Measurements from ENCODE around the gene IDUA. TPM values are rescaled to one million over a fixed set of nuclear protein-coding genes. Genes with fewer than 3 reads are reported as not detected.

The IDUA gene
- total RNA-seq, 1 donor from 2014 or later, result 9.5 TPM

- DNase-seq (ENCODE audit: low read depth in 2 of 2), result no peak
Measured at GRCh38 chr4:956531-957230, 30.2 kb upstream of the IDUA start.

GRCh38 chr4:957231-957580, 29.6 kb upstream of the IDUA start:
- no peak for DNase-seq (ENCODE audit: low read depth in 2 of 2)

- no peak for DNase-seq (ENCODE audit: low read depth in 2 of 2)
Measured at GRCh38 chr4:957581-958313, 29.1 kb upstream of the IDUA start.

- DNase-seq (ENCODE audit: low read depth in 2 of 2), result no peak
Measured at GRCh38 chr4:958314-958665, 28.6 kb upstream of the IDUA start.

DNA sequence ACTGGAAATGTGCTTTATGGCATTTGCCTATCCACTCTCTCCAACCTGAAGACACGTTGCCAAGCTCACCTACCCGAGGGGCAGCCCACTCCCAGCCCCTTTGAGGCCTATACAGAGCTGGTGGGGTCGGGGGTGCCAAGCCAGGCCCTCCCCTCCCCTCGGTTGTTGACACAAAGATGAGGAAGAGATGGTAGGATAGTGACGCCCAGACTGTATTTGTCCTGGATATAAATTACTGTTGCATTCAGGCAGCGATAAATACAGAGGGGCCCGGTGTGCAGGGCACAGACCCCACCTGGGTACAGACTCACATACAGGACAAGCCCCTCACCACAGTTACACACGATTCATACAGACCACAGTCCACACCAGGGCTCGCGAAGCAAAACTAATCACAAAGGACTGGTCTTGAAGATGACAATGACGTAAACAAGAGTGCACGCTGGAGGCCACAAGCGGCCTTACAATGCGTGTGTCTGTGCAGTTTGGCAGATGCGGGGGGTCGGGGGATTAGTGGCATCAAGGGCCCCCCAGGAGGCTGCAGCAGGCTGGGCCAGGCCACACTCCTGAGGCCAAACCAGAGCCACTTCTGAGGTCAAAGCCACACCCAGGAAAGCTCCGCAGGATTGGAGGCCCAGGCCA, 28.0 kb upstream of the IDUA start:
- DNase-seq (ENCODE audit: low read depth in 2 of 2), result no peak

DNA sequence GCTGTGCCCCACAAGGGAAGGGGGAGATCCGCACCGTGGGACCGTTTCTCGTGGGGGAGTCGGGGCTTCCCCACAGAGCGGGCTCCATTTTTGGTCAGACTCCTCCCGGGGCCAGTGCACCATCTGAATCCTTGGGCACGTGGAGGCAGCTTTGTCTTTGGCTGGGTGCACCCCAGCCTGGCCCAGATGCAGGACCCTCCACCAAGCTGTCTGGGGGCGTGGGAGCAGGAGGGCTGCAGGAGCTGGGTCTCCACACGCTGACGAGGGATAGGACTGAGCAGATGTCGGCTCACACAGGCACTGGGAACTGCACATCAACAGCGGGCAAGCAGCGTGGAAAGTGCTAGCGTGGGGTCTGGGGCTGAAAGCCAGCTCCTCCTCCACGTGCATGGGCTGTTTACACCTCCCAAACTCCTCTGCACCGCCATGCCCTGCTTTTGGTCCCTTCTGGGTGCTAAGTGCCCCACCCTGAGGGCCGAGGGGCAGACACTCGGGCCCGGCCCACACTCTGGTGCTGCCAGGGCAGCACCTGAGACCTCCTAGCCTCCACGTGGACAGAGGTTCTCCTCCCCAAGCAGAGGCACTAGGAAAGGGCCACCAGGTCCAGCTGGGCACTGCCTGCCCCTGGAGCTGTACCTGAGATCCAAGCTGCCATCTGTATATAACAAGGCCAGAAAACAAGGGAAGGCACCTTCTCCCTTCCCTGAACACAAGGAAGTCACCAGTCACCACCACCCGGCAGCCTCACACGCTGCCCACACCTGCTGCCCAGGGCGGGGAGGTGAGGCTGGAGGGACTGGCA, 27.3 kb upstream of the IDUA start:
- no peak for DNase-seq (ENCODE audit: low read depth in 2 of 2)

GRCh38 chr4:960140-960635, 26.7 kb upstream of the IDUA start:
- no peak for DNase-seq (ENCODE audit: low read depth in 2 of 2)

DNA sequence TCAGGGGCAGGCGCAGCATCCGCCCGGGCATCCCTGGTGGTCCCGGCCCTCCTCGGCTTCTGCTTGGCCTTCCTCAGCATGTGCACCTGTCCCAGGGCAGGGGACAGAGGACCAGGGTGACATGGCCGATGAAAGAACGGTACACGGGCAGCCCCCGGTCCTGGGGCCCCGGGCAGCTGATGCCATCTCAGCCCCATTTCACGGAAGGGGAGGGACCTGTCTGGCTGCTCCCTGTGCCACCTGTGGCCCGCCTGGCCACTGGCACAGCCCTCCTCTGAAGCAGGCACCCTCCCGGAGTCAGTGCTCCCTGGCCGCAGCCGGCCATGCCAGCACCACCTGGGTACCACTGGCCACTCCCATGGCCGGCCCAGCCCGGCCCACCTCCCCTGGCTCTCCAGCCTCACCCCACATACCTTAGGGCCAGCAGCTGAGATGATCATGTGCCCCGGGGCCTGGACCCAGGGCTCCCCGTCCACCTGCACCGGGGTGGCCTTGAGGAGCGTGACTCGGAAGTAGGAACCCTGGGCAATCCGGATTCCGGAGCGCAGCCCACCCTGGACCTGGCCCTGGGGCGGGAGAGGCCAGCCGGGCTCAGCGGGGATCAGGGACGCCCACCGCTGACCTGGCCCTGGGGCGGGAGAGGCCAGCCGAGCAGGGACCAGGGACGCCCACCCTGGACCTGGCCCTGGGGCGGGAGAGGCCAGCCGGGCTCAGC, 26.1 kb upstream of the IDUA start:
- DNase-seq (ENCODE audit: low read depth in 2 of 2), result no peak

GRCh38 chr4:961351-962230, 25.3 kb upstream of the IDUA start:
- DNase-seq (ENCODE audit: low read depth in 2 of 2), result no peak

GRCh38 chr4:962231-963208, 24.3 kb upstream of the IDUA start:
- no peak for DNase-seq (ENCODE audit: low read depth in 2 of 2)

DNA sequence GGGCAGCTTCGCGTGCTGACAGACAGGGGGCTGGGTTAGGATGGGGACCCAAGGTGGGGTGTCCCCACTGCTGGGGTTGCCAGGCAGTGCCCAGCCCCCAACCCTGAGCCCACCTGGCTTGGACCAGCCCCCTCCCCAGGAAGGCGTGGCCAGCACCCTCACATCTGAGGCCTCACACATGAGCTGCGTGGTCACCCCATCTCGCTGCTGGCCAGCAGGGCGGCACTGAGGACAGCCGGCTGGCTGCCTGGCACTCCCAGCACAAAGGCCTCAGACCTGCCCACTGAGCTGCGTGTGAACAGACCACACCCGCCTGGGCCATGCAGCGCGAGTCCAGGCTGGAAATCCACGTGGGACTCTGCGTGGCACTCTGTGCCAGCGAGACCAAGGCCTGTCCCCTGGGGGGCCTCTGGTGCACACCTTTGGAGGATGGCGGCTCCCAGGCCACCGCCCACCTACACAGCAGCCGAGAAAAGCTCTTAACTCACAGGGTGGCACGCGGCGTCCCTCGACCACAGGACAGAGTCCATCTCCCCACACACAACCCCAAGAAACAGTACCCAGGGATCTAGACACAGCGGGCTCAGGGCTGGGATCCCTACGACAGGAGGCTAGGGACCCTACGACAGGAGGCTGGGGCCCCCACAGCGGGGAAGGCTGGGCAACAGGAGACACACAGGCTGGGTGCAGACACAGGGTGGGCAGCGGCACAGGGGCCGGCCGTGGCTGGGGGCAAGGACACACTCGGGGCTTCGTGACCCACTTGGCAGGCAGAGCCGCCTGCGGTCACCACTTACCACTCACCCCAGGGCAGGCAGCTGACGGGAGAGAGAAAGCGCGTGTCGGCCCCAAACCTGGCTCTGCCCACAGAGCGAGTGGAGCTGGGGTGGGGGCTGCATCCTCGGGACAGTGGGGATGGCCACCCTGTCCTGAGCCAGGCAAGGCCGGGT, 23.3 kb upstream of the IDUA start:
- no peak for DNase-seq (ENCODE audit: low read depth in 2 of 2)

GRCh38 chr4:964346-965025, 22.4 kb upstream of the IDUA start:
- DNase-seq (ENCODE audit: low read depth in 2 of 2), result no peak

GRCh38 chr4:965048-965765, 21.6 kb upstream of the IDUA start:
- DNase-seq (ENCODE audit: low read depth in 2 of 2), result no peak

GRCh38 chr4:965766-966134, 21.1 kb upstream of the IDUA start:
- DNase-seq (ENCODE audit: low read depth in 2 of 2), result no peak

- DNase-seq (ENCODE audit: low read depth in 2 of 2), result no peak
Measured at GRCh38 chr4:966266-967112, 20.4 kb upstream of the IDUA start.

Measured in lung microvascular endothelial cell (primary cell).